Esophagus muscularis mucosa (tissue), 3 donors: ENCODE data around the gene KCNQ4.

Experiments used
- CTCF ChIP-seq, 3 experiments: fragments of 200-600 bp in 2 of 3; fragments of 450-650 bp in 1 of 3; sonication (generic) in 2 of 3; IDR thresholded peaks; one replicate each; pipeline ENCODE4 v1.5.1; 2017 to 2019; ENCODE audit warnings: antibody characterized with exemption in 3 of 3, mild to moderate bottlenecking in 2 of 3, moderate library complexity in 1 of 3
- POLR2A ChIP-seq: fragments of 450-650 bp; IDR thresholded peaks from one replicate; pipeline ENCODE4 v1.6.1; 2017; ENCODE audit warnings: antibody characterized with exemption, moderate library complexity, mild to moderate bottlenecking, low read depth
- POLR2AphosphoS5 ChIP-seq, 2 donors: sonication (generic); formaldehyde crosslinking; IDR thresholded peaks; one replicate each; pipeline ENCODE4 v1.6.1; 2017; ENCODE audit warnings: antibody characterized with exemption in 2 of 2

- TF ChIP-seq POLR2A (no peak), CTCF (IDR thresholded peaks at IDR 0.05) (no peak), POLR2AphosphoS5 (IDR thresholded peaks at IDR 0.05) (no peak)
Observed at GRCh38 chr1:40792036-40792435, 8.4 kb downstream of the KCNQ4 start.
